Glomerular endothelial cell (primary cell): Measurements from ENCODE around the gene PKP4. TPM values are rescaled to one million over a fixed set of nuclear protein-coding genes. Genes with fewer than 3 reads are reported as not detected.

Source experiments
- DNase-seq: peaks from one replicate; pipeline ENCODE4 v3.0.0-alpha.2; 2011; ENCODE audit warnings: low read depth, low spot score; ENCODE audit errors: extremely low read depth
- total RNA-seq: library from RNA; depleted of rRNA; stranded (reverse); fragments of >200 nt; gene quantifications from 2 replicates; pipeline ENCODE4 v1.2.3, GENCODE V29; 2015

PKP4 gene
- total RNA-seq, 1 donor from 2014 or later: 48.0 TPM

DNA sequence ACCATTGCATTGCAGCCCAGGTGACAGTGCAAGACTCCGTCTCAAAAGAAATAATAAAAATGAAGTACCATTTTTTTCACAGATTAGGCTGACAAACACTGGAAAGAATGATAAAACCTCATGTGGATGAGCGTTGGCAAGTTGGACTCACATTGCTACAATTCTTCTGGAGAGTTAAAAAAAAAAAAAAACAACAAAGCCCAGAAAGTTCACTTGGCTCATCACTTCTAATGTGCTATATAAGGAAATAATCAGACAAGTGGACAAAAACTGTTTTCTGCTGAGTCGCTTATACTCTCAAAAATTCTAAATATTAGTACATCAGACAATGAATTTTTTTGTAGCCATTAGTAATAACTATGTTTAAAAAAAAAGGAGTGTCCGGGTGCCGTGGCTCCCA lies 38.4 kb downstream of the PKP4 start:
- DNase-seq: no peak

DNA sequence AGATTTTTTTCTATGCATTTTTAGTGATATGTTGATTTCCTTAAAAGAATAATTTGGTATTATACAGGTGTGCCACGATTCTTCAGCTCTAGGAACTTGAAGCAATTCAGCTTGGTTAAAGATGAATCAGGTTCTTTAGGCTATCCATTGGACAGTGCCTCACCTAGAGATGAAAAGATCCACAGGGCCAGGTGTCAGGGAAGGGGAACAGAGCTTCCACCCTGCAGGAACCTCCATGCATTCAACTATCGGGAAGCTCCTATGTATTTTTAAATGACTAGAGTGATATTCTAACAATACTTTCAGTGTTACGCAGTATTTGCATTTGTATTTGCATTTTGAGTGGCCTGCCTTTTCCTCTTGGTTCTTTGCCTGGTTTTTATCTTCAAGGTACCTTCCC lies 40.2 kb downstream of the PKP4 start:
- no peak for DNase-seq

DNA sequence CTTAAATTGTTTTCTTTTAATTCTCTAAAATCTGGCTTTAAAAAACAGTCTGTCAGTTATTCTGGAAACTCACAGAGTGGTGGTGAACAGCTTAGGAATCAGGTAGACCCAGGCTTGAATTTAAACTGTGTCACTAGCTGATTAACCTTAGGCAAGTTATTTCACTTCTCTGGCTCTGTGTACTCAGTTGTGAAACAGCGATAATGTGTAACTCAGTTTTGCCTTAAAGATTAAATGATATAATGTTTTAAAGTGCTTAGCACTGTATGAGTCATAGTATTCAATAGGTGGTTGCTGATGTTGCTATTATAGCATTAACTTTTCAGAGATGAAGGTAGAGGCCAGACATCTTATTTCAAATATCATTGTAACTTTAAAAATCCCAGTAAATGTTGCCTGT lies 40.7 kb downstream of the PKP4 start:
- no peak for DNase-seq

DNA sequence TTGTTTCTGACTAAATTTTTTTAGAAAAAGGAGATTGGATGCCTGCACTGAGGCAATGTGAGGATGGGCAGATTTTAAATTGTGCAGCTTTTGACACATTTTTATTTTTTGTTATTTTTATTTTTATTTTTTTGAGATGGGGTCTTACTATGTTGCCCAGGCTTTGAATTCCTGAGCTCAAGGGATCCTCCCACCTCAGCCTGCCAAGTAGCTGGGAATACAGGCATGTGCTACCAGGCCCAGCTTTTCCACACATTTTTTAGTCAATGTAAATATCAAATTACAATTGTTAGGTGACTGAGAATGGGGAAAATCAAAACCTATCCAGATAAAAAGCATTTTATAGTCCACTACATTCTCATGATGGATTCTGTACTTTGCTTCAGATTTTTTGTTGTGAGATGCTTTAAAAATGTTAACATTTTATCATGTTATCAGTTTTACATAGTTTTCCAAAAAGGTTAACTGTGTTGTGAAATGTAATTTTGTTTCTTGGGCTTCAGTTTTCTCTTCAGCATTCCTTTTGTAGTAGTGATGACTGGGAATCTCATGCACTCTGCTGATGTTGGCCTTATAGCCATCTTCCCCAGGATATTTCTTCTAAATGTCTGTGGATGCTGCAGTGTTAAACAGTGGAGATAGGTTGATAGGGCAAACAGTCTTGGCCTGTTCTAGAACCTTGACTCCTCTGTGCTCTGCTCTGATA lies 41.4 kb downstream of the PKP4 start:
- no peak for DNase-seq

DNA sequence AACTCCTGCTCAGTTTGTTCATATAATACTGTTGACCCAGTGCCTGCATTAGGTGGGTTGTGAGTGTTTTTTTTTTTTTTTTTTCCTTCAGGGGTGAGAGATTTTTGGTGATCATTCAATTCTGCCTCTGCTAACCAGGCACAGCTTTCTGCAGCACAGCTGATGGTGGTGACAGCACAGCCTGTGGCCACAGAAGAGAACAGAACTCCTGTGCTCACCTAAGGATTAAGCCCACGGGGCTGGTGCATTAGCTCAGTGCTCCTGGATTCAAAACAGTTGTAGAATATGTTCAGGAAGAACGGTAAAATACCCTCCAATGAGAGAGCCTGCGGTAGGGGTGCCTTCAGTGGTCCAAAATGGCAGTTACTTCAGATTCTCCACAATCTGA lies 42.0 kb downstream of the PKP4 start:
- no peak for DNase-seq

DNA sequence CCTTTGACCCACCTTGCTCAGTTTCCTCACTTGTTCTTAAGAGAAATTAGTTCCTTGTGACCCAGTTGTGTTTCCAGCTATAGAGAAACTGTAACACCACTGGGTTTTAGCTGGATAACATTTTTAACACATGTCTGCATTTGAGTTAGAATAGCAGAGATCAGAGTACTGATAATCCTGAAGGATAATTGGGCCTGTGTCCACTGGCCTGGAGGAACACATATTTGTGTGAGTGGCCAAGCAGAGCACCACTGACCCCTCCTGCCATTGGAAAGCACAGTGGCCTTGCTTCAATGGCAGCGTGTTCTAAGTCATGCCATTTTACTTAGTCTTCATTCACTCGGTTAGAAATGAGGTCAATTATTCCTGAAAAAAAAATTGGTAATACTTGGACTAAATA lies 42.6 kb downstream of the PKP4 start:
- DNase-seq: no peak

DNA sequence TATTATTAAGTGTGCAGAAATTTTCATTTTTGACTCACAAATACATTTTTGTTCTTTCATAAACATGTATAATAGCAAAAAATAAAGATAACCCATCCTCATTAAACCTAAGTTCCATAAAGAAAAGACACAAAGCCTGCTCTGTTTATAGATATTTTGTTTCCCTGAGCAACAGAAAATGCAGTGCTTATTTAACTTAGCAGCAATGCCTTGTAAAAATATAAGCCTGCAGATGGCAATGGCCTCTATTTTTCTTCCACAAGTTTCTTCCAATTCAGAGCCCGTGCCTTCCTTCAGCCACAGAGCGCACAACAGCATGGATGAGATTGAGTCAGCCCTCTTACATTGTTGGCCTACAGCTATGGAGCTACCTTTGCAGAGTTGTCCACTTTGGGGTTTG lies 43.6 kb downstream of the PKP4 start:
- no peak for DNase-seq

DNA sequence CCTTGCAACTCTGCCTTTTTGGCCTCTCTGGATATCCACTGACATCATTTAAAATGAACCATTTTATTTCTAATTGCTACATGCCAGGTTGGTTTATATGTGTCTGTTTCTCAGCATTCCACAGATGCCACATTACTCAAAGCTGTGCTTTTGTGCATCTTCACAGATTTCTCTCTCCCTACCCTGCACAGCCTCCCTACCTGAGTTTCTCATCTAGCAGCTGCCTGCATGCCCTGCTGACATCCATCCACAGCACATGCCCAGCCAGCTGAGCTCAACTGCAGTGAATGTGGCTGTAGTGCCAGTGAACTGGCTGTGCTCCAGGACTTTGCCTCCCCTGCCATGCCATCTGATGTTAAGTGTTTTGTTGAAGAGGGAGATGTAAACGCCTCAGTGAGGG lies 44.5 kb downstream of the PKP4 start:
- no peak for DNase-seq

DNA sequence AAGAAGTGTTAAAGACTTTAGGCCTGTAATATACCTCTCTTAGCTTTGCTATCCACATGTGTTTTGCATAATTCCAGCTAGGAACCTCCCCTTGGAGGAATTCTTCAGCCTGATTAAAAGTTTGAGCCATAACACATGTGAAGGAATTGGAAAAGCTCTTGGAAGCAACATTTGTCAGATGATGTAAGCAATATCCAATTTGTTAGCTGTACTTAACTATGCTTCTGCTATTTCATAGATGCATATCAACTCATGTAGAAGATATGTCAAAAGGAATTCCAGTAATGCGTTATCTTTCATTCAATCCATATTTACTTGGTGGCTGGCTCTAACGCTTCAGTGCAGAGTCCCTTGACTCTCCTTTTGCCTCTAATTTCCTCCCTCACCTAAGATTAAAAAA lies 46.2 kb downstream of the PKP4 start:
- no peak for DNase-seq

DNA sequence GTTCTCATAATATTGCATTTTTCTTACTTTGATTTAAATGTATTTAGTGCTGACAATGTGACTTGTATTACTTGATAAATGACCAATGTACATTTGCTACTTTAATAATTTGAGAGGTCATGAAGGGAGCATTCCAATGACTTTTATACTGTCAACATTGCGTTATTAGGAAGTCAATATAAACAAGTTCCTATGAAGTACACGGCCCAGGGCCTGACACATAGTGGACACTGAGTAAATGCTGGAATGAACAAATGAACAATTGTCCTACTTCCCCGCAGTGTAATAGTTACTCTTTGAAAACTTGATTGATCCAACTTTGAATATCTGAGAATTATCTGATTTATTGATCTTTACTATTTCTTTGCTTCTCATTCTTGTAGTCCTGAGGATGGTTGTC lies 47.3 kb downstream of the PKP4 start:
- no peak for DNase-seq

DNA sequence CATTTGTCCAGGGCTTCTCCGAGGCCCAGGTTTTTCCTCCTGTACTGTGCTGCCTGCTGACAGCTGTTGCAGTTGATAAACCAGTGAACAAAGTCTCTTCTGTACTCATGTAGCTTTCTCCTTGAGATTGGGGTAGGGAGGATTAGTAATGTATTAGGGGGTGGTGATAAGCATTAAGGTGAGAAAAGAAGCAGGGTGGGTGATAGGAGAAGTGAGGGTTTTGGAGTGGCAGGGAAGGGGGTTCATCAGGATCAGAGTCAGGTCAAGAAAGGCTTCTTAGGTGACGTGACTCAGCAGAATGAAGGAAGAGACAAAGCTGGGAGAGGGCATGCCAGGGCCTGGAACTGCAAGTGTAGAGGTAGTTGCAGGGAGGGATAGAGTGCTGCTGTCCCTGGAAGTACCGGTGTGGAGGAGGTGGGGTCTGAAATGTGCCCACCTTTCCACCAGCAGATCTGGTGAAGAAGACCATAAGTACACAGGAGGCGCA lies 48.7 kb downstream of the PKP4 start:
- DNase-seq: no peak

DNA sequence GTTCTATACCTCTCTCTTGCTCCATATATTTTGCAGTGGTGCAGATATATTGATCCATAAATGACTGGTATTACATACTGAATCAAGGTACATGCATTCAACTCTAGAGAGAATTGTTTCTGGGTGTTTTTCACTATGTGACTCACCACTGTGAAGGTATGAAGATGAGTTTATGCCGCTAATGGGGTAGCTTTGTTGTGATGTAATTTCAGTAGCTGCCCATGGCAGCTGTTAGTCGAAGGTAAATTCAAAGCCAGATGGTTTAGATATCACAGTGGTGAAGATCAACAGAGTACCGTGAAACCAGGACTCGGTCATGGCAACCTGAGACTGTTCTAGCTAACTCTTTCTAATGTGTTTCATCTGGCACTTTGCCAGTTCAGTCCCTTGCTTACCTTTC lies 50.4 kb downstream of the PKP4 start:
- no peak for DNase-seq

DNA sequence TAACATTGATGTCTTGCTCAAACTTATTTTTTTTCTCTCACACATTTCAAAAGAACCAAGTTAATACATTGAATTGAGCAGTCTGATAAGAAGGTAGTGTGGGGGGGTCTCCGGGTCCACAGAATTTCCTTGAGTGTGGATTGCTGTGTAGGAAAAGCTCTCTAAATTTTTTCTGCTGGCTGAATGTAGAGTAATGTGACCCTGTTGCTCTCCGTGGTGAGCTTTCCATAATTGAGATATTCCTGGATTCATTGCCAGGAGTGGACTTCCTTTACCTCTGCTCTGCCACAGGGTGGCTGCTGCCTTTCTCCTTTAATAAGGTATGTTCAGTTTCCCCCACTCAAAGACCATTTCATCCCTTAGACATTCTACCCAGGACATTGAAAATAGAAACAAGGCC lies 50.9 kb downstream of the PKP4 start:
- DNase-seq: no peak

DNA sequence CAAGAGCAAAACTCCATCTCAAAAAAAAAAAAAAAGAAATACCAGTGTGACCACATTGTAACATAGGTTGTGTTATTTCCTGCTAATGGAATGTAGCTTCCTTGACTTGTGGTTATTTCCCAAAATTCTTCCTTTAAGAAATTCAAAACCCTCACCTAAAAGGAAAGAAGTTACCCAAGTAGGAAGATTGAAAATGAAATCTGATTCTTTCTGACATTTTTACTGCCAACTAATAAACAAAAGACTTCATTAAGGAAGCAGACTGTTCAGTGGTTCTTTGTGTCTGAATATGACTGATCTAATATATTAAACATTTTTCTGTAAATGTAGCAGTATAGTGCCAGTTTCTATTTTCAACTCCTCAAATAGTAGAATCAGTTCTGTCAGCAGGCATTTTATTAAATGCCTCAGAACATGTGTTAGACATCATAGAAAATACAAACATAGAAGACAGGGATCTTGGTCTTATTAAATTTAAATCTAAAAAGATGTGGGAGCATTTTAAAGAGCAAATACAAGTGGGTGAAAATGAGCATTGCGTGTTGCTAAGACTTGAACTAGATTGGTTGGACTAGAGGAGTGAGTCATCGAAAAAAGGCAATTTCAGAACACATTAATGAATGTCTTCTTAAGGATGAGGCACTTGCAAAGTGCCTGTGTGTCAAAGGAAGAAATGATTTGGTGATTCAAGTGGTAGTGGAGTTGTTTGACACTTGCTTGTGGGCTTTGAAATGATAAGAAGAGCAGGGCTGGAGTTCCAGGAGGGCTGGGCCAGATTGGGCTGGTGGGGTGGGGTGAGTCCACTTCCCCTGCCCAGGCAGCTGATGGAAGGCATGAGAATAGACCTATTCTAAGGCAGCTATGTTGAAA lies 53.4 kb downstream of the PKP4 start:
- no peak for DNase-seq

DNA sequence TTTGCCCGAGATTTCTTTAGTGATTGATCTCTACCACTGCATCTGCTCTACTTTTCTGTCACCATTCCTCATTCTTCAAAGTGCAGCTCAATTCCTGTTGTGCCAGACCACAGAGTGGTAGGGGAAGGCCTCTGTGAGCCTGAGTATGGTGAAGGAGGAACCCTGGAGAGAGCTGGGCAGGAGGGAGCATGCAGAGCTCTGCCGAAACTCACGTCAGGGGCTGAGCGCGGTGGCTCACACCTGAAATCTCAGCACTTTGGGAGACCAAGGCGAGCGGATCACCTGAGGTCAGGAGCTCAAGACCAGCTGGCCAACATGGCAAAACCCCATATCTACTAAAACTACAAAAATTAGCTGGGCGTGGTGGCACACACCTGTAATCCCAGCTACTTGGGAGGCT lies 54.1 kb downstream of the PKP4 start:
- DNase-seq: no peak

DNA sequence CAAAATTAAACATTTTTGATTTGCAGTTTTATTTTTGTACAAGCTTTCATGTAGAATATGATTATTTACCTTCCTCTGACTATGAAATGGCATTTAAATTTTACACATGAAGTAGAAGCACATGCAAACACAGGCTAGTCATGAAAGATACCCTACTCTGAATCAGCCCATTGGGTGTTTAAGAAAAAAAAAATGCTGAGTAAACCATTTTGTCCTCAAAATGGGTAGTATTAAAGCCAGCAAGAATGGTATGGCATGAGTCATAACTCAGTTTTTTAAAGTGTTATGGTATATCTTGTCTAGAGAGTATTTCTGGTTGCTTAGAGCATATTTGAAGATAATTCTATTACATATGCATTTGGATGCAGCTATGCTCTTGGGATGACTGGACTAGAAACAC lies 55.0 kb downstream of the PKP4 start:
- DNase-seq: no peak

DNA sequence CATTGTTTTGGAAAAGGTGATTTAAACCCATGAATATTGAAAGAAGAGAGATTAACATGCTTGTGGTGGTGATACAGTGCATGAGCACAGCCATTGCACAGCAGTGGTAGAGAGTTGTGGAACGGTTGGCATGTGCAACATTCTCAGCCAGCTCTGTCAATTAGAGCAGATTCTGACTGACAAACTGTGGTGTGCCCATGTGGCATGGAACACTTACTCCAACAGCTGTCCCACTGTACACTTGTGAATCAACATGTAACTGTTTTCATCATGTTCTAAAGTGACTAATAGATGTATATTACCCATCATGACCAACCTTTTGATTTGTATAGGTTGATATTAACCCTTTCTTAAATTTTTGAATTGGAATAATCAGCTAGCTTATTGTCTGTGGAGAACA lies 55.6 kb downstream of the PKP4 start:
- DNase-seq: no peak

DNA sequence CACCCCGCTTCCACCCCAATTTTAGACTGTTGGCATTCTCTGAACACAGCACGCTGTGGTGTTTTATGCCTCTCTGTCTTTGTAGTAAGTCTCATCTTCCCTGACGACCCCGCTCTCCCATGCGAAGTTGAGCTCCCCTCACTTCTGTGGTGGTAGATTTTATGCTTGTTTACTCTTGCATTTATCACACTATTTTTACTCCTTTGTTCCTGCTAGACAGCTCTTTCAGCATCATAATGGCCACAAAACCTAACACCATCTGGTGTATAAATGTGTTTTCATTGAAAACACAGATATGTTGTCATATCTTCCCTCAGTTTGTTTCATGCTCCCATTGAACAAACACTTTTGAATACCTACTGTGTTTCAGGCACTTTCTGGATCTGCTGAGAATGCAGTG lies 57.1 kb downstream of the PKP4 start:
- no peak for DNase-seq

DNA sequence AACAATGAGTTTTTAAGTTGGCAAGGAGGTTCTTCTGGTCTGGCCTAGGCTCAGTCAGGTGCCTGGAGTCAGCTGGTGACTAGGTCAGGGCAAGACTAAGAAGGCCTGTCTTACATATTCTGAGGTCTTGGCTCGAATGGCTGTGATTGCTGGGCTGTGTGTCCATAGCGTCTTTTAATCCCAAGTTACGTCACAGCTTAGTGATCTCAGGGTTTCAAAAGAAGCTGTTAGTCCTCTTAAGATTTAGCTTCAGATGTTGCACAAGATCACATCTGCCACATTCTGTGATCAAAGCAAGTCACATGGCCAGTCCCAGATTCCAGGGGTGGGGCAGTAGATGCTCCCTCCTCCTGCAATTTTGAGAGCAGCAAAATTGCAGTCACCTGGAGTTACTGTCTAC lies 61.3 kb downstream of the PKP4 start:
- no peak for DNase-seq

DNA sequence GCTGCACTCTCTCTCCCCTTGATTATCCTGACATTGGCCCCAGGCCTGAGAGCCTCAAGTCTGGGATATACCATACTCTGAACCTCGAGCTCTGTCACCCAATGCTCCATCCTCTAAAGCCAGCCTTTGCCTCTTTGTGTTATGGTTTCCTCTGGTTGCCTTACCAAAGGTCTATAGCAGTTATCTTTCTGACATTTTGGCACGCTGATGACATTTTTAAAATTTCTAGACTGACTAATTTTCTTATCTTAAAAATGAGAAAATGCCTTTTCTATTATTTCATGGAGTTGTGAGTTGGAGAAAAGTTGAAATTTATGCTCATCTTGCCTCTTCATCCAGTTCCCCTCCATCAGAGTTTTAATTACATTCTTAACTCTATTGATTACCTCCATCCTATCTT lies 62.7 kb downstream of the PKP4 start:
- DNase-seq: no peak

DNA sequence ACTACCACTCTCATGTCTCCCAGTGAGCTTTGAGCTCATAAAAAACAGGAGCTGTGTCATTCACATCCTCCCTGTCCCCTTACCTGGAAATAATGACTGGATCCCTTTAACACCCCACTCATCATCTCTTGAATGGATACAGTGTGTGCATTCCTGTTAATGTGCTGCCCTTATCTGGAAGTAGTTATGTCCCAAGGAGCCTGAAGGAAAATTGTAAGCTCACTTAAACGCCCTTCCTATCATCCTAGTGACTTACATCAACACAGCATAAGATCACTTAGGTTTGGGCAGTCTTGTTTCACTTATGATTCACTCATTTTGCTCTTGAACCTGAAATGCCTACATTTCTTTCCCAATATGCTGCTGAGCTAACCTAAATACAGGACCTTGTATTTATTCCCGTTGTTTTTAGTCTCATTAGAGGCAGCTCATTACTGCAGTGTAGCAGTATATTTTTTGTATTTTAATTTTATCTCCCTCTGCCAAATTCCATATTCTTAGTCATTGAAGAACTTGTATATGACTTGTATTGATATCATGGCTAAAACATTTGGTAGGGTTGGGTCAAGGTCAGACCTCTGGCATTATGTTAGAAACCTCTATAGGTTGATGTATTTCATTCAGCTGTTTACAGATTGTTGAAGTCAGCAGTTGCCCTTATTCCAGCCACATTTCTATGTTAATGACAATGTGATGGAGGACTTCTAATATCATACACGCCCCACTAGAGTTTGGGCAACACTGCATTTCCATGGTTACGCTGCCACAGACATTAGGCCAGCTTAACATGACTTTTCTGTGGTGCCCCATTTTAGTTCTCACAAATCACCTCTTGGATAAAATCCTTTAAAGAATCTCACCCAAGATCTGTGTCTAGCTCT lies 72.9 kb downstream of the PKP4 start:
- DNase-seq: no peak
